ENCODE results near the gene CDC26.

Gene CDC26

DNA sequence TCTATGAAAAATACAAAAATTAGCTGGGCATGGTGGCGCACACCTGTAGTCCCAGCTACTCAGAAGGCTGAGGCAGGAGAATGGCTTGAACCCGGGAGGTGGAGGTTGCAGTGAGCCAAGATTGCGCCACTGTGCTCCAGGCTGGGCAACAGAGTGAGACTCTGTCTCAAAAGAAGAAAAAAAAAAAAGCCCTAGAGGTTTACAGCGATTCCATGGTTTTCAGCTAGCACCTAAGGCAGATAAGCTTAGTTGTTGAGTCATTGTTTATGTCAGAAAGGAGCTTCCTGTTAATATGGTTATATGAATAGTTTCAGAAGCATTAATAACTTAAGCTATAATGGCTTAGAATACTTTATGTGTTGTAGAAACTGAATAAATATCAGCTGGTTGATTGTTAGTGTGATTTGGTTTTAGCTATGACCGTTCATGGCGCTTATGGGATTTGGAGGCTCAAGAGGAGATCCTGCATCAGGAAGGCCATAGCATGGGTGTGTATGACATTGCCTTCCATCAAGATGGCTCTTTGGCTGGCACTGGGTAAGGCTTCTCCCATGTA lies 14.8 kb upstream of the CDC26 start:
- no peak overlapping the region for H3K4me3 ChIP-seq (ENCODE audit: low read length)
- H3K9me3 ChIP-seq (ENCODE audit: control insufficient read depth, low read length): no peaks in the 10 kb centered on the region
- H3K4me1 ChIP-seq (ENCODE audit: control insufficient read depth, insufficient read depth, low read length): peaks cover 20% of the 10 kb centered on the region
- H3K36me3 ChIP-seq (ENCODE audit: control insufficient read depth, insufficient read depth, low read length, severe bottlenecking): peaks cover 75% of the 10 kb centered on the region
- no peak for DNase-seq (ENCODE audit: low read depth)
- H3K9ac ChIP-seq (ENCODE audit: low read length): no peak overlapping the region
- H3K27me3 ChIP-seq (replicated peaks; ENCODE audit: control insufficient read depth, insufficient read depth, low read length): no peaks in the 10 kb centered on the region

GRCh38 chr9:113289091-113289490 lies 13.7 kb upstream of the CDC26 start:
- Histone ChIP-seq H3K4me3 (ENCODE audit: low read length) (no peak overlapping the region), H3K36me3 (ENCODE audit: control insufficient read depth, insufficient read depth, low read length, severe bottlenecking) (peaks cover 85% of the 10 kb centered on the region), H3K9me3 (ENCODE audit: control insufficient read depth, low read length) (no peaks in the 10 kb centered on the region), H3K9ac (ENCODE audit: low read length) (no peak overlapping the region), H3K4me1 (ENCODE audit: control insufficient read depth, insufficient read depth, low read length) (peaks cover 19% of the 10 kb centered on the region), H3K27me3 (replicated peaks; ENCODE audit: control insufficient read depth, insufficient read depth, low read length) (no peaks in the 10 kb centered on the region)
- no peak for DNase-seq (ENCODE audit: low read depth)

- H3K9me3 ChIP-seq (ENCODE audit: control insufficient read depth, low read length): no peaks in the 10 kb centered on the region
- no peak overlapping the region for H3K4me3 ChIP-seq (ENCODE audit: low read length)
- H3K9ac ChIP-seq (ENCODE audit: low read length): no peak overlapping the region
- peaks cover 76% of the 10 kb centered on the region for H3K36me3 ChIP-seq (ENCODE audit: control insufficient read depth, insufficient read depth, low read length, severe bottlenecking)
- DNase-seq (ENCODE audit: low read depth): no peak
- no peaks in the 10 kb centered on the region for H3K27me3 ChIP-seq (replicated peaks; ENCODE audit: control insufficient read depth, insufficient read depth, low read length)
- peaks cover 7% of the 10 kb centered on the region for H3K4me1 ChIP-seq (ENCODE audit: control insufficient read depth, insufficient read depth, low read length)
Observed at GRCh38 chr9:113281356-113281755, 6.0 kb upstream of the CDC26 start.

- peaks cover 55% of the 10 kb centered on the region for H3K36me3 ChIP-seq (ENCODE audit: control insufficient read depth, insufficient read depth, low read length, severe bottlenecking)
- H3K9me3 ChIP-seq (ENCODE audit: control insufficient read depth, low read length): no peaks in the 10 kb centered on the region
- H3K9ac ChIP-seq (ENCODE audit: low read length): no peak overlapping the region
- H3K4me3 ChIP-seq (ENCODE audit: low read length): no peak overlapping the region
- peaks cover 20% of the 10 kb centered on the region for H3K4me1 ChIP-seq (ENCODE audit: control insufficient read depth, insufficient read depth, low read length)
- DNase-seq (ENCODE audit: low read depth): no peak
- no peaks in the 10 kb centered on the region for H3K27me3 ChIP-seq (replicated peaks; ENCODE audit: control insufficient read depth, insufficient read depth, low read length)
Observed at GRCh38 chr9:113278840-113279239, 3.5 kb upstream of the CDC26 start.

GRCh38 chr9:113274474-113275156 lies 757 bp downstream of the CDC26 start:
- H3K9me3 ChIP-seq (ENCODE audit: control insufficient read depth, low read length): no peaks in the 10 kb centered on the region
- DNase-seq (ENCODE audit: low read depth): peak; percentile 90
- peaks cover 53% of the 10 kb centered on the region for H3K36me3 ChIP-seq (ENCODE audit: control insufficient read depth, insufficient read depth, low read length, severe bottlenecking)
- H3K27me3 ChIP-seq (replicated peaks; ENCODE audit: control insufficient read depth, insufficient read depth, low read length): no peaks in the 10 kb centered on the region
- H3K9ac ChIP-seq (ENCODE audit: low read length): peak overlapping the region; percentile 95
- H3K4me3 ChIP-seq (ENCODE audit: low read length): peak overlapping the region; percentile 98
- H3K4me1 ChIP-seq (ENCODE audit: control insufficient read depth, insufficient read depth, low read length): peaks cover 25% of the 10 kb centered on the region

DNA sequence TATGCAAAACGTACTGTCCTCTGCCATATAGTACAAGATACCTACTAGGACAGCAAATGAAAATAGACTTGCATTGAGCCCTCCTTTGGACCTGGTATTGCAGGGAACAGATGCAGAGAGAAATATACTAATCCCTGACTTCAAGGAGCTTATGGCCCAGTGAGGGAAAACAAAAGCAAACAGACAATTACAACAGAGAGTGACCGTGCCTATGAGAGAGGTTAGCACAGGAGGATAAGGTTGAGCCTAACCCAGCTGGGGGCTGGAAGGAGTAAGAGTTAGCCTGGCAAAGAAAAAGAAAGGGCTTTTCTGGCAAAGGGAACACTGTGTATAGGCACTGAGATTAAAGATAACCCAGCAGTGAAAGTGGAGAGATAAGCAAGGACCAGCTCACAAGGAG lies 5.5 kb downstream of the CDC26 start:
- Histone ChIP-seq H3K9ac (ENCODE audit: low read length) (no peak overlapping the region), H3K36me3 (ENCODE audit: control insufficient read depth, insufficient read depth, low read length, severe bottlenecking) (peaks cover 52% of the 10 kb centered on the region), H3K4me1 (ENCODE audit: control insufficient read depth, insufficient read depth, low read length) (peaks cover 14% of the 10 kb centered on the region), H3K4me3 (ENCODE audit: low read length) (no peak overlapping the region), H3K9me3 (ENCODE audit: control insufficient read depth, low read length) (no peaks in the 10 kb centered on the region), H3K27me3 (replicated peaks; ENCODE audit: control insufficient read depth, insufficient read depth, low read length) (no peaks in the 10 kb centered on the region)
- DNase-seq (ENCODE audit: low read depth): no peak

- no peak overlapping the region for H3K4me3 ChIP-seq (ENCODE audit: low read length)
- no peak overlapping the region for H3K9ac ChIP-seq (ENCODE audit: low read length)
- H3K9me3 ChIP-seq (ENCODE audit: control insufficient read depth, low read length): no peaks in the 10 kb centered on the region
- no peak for DNase-seq (ENCODE audit: low read depth)
- H3K4me1 ChIP-seq (ENCODE audit: control insufficient read depth, insufficient read depth, low read length): peaks cover 11% of the 10 kb centered on the region
- H3K27me3 ChIP-seq (replicated peaks; ENCODE audit: control insufficient read depth, insufficient read depth, low read length): no peaks in the 10 kb centered on the region
- H3K36me3 ChIP-seq (ENCODE audit: control insufficient read depth, insufficient read depth, low read length, severe bottlenecking): peaks cover 52% of the 10 kb centered on the region
Observed at GRCh38 chr9:113269355-113269754, 6.0 kb downstream of the CDC26 start.

DNA sequence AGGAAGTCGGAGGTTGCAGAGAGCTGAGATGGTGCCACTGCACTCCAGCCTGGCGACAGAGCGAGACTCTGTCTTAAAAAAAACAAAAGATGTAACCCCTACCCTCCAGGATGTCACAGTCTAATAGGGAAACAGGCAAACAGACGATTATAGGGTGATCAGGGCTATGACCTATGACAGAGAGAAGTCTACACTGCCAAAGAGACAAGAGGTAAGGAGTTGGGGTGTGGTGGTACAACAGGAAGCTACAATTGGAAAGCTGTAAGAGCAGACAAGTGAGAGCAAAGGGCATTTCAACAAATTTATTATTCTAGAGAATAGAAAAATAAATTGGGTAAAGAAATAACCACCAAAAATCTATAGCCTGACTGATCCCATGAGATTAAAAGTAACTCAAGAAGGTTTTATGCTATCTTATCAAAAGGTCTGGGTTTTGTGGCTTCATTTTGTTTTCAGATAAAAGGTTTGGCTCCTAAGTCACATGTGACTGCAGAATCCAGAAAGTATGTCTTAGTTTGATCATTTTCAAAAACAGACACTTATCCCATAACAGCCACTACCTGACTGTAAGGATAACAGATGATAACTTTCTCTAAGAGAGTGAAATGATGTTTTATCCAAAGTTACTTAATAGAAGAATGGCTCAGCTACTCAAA lies 7.3 kb downstream of the CDC26 start:
- Histone ChIP-seq H3K9me3 (ENCODE audit: control insufficient read depth, low read length) (no peaks in the 10 kb centered on the region), H3K9ac (ENCODE audit: low read length) (no peak overlapping the region), H3K27me3 (replicated peaks; ENCODE audit: control insufficient read depth, insufficient read depth, low read length) (no peaks in the 10 kb centered on the region), H3K4me1 (ENCODE audit: control insufficient read depth, insufficient read depth, low read length) (peaks cover 3% of the 10 kb centered on the region), H3K36me3 (ENCODE audit: control insufficient read depth, insufficient read depth, low read length, severe bottlenecking) (peaks cover 54% of the 10 kb centered on the region), H3K4me3 (ENCODE audit: low read length) (no peak overlapping the region)
- no peak for DNase-seq (ENCODE audit: low read depth)

GRCh38 chr9:113266174-113266573 lies 9.2 kb downstream of the CDC26 start:
- peaks cover 53% of the 10 kb centered on the region for H3K36me3 ChIP-seq (ENCODE audit: control insufficient read depth, insufficient read depth, low read length, severe bottlenecking)
- H3K4me3 ChIP-seq (ENCODE audit: low read length): no peak overlapping the region
- H3K4me1 ChIP-seq (ENCODE audit: control insufficient read depth, insufficient read depth, low read length): peaks cover 3% of the 10 kb centered on the region
- no peak overlapping the region for H3K9ac ChIP-seq (ENCODE audit: low read length)
- no peaks in the 10 kb centered on the region for H3K27me3 ChIP-seq (replicated peaks; ENCODE audit: control insufficient read depth, insufficient read depth, low read length)
- H3K9me3 ChIP-seq (ENCODE audit: control insufficient read depth, low read length): no peaks in the 10 kb centered on the region
- no peak for DNase-seq (ENCODE audit: low read depth)

GRCh38 chr9:113261917-113262671 lies 13.3 kb downstream of the CDC26 start:
- Histone ChIP-seq H3K4me3 (ENCODE audit: low read length) (no peak overlapping the region), H3K36me3 (ENCODE audit: control insufficient read depth, insufficient read depth, low read length, severe bottlenecking) (peaks cover 67% of the 10 kb centered on the region), H3K4me1 (ENCODE audit: control insufficient read depth, insufficient read depth, low read length) (no peaks in the 10 kb centered on the region), H3K9me3 (ENCODE audit: control insufficient read depth, low read length) (no peaks in the 10 kb centered on the region), H3K27me3 (replicated peaks; ENCODE audit: control insufficient read depth, insufficient read depth, low read length) (no peaks in the 10 kb centered on the region), H3K9ac (ENCODE audit: low read length) (no peak overlapping the region)
- peak; percentile 15 for DNase-seq (ENCODE audit: low read depth)

- peaks cover 68% of the 10 kb centered on the region for H3K36me3 ChIP-seq (ENCODE audit: control insufficient read depth, insufficient read depth, low read length, severe bottlenecking)
- H3K4me3 ChIP-seq (ENCODE audit: low read length): no peak overlapping the region
- no peak for DNase-seq (ENCODE audit: low read depth)
- no peaks in the 10 kb centered on the region for H3K27me3 ChIP-seq (replicated peaks; ENCODE audit: control insufficient read depth, insufficient read depth, low read length)
- H3K9me3 ChIP-seq (ENCODE audit: control insufficient read depth, low read length): no peaks in the 10 kb centered on the region
- no peak overlapping the region for H3K9ac ChIP-seq (ENCODE audit: low read length)
- H3K4me1 ChIP-seq (ENCODE audit: control insufficient read depth, insufficient read depth, low read length): no peaks in the 10 kb centered on the region
Observed at GRCh38 chr9:113258282-113258681, 17.1 kb downstream of the CDC26 start.
